Measurements from ENCODE around the gene PHC3.

The PHC3 gene

GRCh38 chr3:170075441-170076091 is 106.0 kb downstream of the PHC3 start:
- no peak for DNase-seq

GRCh38 chr3:170064108-170064507 is 117.4 kb downstream of the PHC3 start:
- no peak for DNase-seq

GRCh38 chr3:170063691-170064090 is 117.8 kb downstream of the PHC3 start:
- no peak for DNase-seq

GRCh38 chr3:170062769-170063168 is 118.8 kb downstream of the PHC3 start:
- no peak for DNase-seq

GRCh38 chr3:170062068-170062467 is 119.5 kb downstream of the PHC3 start:
- DNase-seq = no peak

GRCh38 chr3:170059447-170059846 is 122.1 kb downstream of the PHC3 start:
- no peak for DNase-seq

GRCh38 chr3:170058127-170058526 is 123.4 kb downstream of the PHC3 start:
- DNase-seq = peak in 1 of 5 experiments; percentile 34

- DNase-seq = no peak
These were observed 124.0 kb downstream of the PHC3 start for GRCh38 chr3:170057550-170057949.

GRCh38 chr3:170056710-170057454 is 124.7 kb downstream of the PHC3 start:
- peak in 1 of 5 experiments; percentile 76 for DNase-seq

GRCh38 chr3:170055209-170055608 is 126.3 kb downstream of the PHC3 start:
- DNase-seq = peak in 1 of 5 experiments; percentile 60

- DNase-seq = peak in 1 of 5 experiments; percentile 51
These were observed 127.3 kb downstream of the PHC3 start for GRCh38 chr3:170054204-170054603.

GRCh38 chr3:170052398-170052797 is 129.1 kb downstream of the PHC3 start:
- DNase-seq = no peak

- DNase-seq = no peak
These were observed 130.8 kb downstream of the PHC3 start for GRCh38 chr3:170050753-170051152.

GRCh38 chr3:170049146-170050000 is 132.2 kb downstream of the PHC3 start:
- no peak for DNase-seq

- no peak for DNase-seq
These were observed 134.5 kb downstream of the PHC3 start for GRCh38 chr3:170047133-170047404.

- DNase-seq = no peak
These were observed 135.0 kb downstream of the PHC3 start for GRCh38 chr3:170046269-170047132.

- no peak for DNase-seq
These were observed 136.7 kb downstream of the PHC3 start for GRCh38 chr3:170044795-170045244.

- no peak for DNase-seq
These were observed 137.3 kb downstream of the PHC3 start for GRCh38 chr3:170044271-170044670.

- DNase-seq = no peak
These were observed 138.0 kb downstream of the PHC3 start for GRCh38 chr3:170043506-170043905.

GRCh38 chr3:170040418-170040817 is 141.1 kb downstream of the PHC3 start:
- no peak for DNase-seq

GRCh38 chr3:170038434-170039110 is 143.0 kb downstream of the PHC3 start:
- peak in 3 of 5 experiments; percentile 3 to 51 (median 8) for DNase-seq

All from T-helper 2 cell (primary cell).